OCI-LY3 (cell line): ENCODE results near the gene CEP78.

Source experiments
- EZH2phosphoT487 ChIP-seq: fragments of 200-600 bp; shearing (Covaris generic); IDR thresholded peaks from 2 replicates; pipeline ENCODE4 v1.6.1; 2018; ENCODE audit warnings: antibody characterized with exemption, mixed run types, low read depth
- TF ChIP-seq, protein P1 (sequence below): fragments of 200-600, 300-600 bp; sonication (generic); IDR thresholded peaks from 2 replicates; pipeline ENCODE4 v1.5.1; 2014; ENCODE audit warnings: antibody characterized with exemption, low read length, low read depth

DNA sequence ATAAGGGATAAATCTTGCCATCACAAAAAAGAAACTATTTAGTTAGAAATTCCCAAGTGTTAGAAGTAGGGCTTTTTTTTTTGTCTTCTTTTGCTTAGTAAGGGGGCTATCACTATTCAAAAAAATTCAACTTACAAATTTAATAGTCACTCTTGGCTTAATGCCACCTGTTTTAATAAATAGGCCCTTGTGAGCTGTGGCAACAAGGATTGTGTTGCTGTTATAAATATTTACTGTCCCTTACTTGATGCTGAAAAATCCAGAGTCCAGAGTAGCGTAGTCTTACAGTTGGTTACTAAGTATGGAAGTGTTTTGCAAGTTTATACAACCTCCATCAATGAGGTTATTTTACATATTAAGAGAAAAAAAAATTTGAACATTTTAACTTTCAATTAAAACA lies 21.4 kb upstream of the CEP78 start:
- TF ChIP-seq, protein P1, sequence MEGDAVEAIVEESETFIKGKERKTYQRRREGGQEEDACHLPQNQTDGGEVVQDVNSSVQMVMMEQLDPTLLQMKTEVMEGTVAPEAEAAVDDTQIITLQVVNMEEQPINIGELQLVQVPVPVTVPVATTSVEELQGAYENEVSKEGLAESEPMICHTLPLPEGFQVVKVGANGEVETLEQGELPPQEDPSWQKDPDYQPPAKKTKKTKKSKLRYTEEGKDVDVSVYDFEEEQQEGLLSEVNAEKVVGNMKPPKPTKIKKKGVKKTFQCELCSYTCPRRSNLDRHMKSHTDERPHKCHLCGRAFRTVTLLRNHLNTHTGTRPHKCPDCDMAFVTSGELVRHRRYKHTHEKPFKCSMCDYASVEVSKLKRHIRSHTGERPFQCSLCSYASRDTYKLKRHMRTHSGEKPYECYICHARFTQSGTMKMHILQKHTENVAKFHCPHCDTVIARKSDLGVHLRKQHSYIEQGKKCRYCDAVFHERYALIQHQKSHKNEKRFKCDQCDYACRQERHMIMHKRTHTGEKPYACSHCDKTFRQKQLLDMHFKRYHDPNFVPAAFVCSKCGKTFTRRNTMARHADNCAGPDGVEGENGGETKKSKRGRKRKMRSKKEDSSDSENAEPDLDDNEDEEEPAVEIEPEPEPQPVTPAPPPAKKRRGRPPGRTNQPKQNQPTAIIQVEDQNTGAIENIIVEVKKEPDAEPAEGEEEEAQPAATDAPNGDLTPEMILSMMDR = no peak
- TF ChIP-seq EZH2phosphoT487 = no peak
